RKO (cell line): Measurements from ENCODE around the gene EFHC1.

Experiments used
- DNase-seq: peaks from one replicate; pipeline ENCODE4 v3.0.0-alpha.2; 2016; ENCODE audit warnings: low spot score

Gene EFHC1

DNA sequence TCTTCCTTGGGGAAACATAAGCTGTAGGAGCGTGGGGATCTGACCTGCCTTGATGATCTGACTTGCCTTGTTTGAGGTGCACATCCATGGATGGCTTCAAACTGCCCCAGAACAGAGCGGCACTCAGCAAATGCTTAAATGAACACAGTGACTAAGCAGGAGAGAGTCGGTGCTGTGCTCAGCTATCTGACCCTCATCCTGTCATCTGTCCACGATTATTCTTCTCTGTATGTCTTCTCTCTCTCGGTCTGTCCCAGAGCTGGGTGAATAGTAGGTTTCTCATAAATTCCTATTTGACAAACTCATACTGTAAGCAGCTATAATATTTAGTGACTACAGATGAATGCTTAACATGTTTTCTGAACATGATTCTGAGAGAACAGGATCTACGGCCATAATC, 119.5 kb downstream of the EFHC1 start:
- DNase-seq: no peak

GRCh38 chr6:52540286-52540902, 120.3 kb downstream of the EFHC1 start:
- DNase-seq: no peak

- no peak for DNase-seq
Observed at GRCh38 chr6:52541135-52541534, 121.0 kb downstream of the EFHC1 start.

GRCh38 chr6:52543262-52543661, 123.1 kb downstream of the EFHC1 start:
- no peak for DNase-seq

GRCh38 chr6:52543729-52544601, 123.8 kb downstream of the EFHC1 start:
- DNase-seq: no peak

GRCh38 chr6:52544602-52545405, 124.7 kb downstream of the EFHC1 start:
- no peak for DNase-seq

- DNase-seq: no peak
Observed at GRCh38 chr6:52545406-52546119, 125.4 kb downstream of the EFHC1 start.

DNA sequence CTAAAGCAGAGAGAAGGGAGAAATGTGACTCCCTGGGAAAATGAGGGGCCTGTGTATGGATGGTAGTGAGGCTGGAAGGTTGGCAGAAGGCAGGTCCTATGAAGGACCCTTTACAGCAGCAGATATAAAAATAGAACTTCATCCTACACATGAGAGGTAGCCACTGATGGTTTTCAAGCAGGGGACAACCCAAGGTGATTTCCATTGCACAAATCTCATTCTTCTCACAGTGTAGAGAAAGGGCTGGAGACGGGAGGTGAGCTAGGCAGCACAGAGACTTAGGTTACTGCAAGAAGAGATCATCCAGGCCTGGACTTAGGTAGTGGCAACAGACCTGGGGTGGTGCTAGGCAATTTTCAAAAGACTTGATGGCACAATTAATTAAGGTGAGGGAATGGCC, 126.0 kb downstream of the EFHC1 start:
- DNase-seq: no peak

GRCh38 chr6:52546678-52547077, 126.5 kb downstream of the EFHC1 start:
- DNase-seq: no peak

DNA sequence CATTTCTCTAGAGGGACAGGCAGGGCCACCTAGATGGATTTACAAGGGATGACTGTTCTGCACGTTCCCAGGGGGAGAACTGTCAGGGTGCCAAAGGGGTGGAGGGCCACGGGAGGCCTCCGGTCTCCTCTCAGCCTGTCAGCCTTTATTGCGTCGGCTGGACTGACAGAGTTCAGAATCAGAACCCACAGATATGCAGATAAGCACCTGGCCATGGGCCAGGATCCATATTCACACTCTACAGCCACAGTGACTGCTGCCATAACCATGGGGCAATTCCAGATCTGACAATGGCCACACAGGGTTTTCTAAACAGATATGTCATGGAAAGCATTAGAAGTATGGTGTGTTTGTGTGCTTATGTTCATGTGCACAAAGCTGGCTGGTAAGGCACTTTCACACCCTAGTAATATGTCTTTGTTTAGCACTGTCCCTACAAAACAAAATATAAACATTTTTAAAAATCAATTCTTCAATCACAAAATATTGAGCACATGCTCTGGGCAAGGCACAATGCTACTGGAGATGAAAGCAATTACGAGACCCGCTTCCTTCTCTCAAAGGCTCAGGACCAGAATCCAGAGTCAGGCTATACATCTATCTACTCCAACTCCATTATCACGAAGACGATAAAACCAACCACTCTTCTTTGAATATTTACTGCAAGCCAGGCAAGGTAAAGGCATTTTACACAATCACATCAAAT, 127.7 kb downstream of the EFHC1 start:
- DNase-seq: no peak

GRCh38 chr6:52548353-52548713, 128.2 kb downstream of the EFHC1 start:
- DNase-seq: no peak

GRCh38 chr6:52548999-52549398, 128.9 kb downstream of the EFHC1 start:
- DNase-seq: no peak

DNA sequence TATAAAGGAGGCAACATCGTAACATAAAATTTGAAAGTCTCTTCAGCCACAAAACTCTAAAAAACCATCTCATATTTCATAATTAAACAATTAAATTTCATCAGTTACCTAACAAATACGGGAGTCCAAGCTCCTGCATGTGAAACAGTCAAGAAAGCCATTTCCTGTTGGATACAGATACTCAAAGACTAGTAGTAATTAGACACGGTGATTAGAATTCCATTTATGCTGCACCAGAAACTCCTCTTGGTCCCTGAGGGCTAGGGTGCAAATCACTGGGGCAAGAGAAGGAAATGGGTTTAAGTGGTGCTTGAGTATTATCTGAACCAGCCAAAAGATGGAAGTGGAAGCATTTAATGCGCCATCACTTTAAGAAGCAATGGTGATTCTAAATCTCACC, 129.3 kb downstream of the EFHC1 start:
- no peak for DNase-seq

DNA sequence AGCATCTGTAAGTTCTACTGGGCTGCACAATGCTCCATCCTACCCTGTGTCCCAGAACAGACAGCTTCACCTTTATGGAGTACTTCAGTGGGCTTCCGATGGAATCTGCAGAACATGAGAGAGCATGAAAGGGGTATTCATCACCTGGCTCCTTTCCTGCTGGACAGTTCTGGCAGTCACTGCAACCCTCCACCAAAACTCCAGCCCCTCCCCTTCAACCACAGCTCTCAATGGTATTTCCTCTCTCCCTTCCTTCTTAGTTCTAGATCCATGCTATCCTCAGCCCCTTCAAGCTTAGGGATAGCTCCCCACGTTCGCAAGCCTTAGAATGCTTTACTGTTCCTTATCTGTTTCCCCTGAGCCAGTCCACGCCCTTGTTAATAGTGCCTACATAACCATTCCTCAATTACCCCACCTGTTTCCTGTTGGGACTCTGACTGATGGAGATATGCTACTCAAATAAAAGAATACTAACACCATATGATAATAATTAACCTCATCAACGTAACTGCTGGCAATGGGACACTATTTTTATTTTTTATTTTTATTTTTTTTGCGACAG, 130.0 kb downstream of the EFHC1 start:
- no peak for DNase-seq

DNA sequence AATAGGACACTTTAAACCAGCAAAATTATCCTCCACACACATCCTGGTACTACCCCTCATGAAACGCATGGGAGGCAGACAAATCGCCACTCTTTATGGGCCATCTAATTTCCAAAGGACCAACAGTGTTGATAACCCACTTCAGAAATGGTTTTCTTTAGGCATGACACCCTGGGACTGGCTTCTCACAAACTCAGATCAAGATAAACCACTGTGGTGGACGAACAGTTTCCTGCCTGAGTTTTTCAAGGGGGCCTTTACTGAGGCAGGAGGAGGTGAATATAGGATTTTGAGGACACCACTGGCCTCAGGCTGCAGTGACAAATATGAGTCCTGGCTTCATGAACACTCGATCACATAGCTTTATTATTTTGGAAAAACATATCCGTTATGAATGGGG, 130.7 kb downstream of the EFHC1 start:
- no peak for DNase-seq

GRCh38 chr6:52551483-52552277, 131.5 kb downstream of the EFHC1 start:
- no peak for DNase-seq

- no peak for DNase-seq
Observed at GRCh38 chr6:52552278-52552643, 132.1 kb downstream of the EFHC1 start.

GRCh38 chr6:52553158-52553557, 133.0 kb downstream of the EFHC1 start:
- no peak for DNase-seq

- DNase-seq: no peak
Observed at GRCh38 chr6:52553719-52554118, 133.6 kb downstream of the EFHC1 start.

DNA sequence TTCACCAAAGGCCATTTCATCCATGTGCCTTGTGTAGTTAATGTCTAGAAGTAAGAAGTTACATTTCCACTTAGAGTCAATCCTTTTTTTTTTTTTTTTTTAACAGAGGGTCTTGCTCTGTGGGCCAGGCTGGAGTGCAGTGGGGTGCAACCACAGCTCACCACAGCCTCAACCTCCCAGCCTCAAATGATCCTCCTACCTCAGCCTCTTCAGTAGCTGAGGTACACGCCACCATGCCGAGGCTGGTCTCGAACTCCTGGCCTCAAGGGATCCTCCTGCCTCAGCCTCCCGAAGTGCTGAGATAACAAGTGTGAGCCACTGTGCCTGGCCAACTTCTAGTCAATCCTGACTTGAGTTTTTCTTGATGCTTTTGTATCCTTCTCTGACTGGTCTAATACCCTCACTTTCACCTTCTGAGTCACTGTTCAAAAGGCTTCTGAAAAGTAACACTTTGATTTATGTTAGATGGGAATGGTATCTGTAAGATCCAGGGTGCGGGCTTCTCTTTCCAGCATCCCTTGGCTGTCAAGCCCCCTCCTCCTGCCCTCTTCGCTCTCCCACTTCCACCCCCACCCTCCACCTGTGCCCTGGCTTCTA, 134.6 kb downstream of the EFHC1 start:
- DNase-seq: no peak
